Activated B cell treated with CpG ODN at 0.5 μM for 24 hours (primary cell): ENCODE measurements around the gene ASB13. TPM values are rescaled to one million over a fixed set of nuclear protein-coding genes. Genes with fewer than 3 reads are reported as not detected.

ENCODE experiments used
- ATAC-seq: fragments of 200-7000 bp; cut with Tn5 transposase; one replicate; pipeline ENCODE4 v1.10.0; 2021; ENCODE audit warnings: low read depth, mild to moderate bottlenecking, moderate library complexity
- CTCF ChIA-PET: fragments of 350-600 bp; sonication (Branson Sonifier 250); formaldehyde crosslinking; loops from one replicate; lab custom pipeline; 2021; ENCODE audit warnings: antibody characterized with exemption; lab: Charles Lee
- POLR2A ChIA-PET: fragments of 350-600 bp; sonication (Branson Sonifier 250); formaldehyde crosslinking; loops from one replicate; lab custom pipeline; 2021; ENCODE audit warnings: antibody characterized with exemption; lab: Charles Lee
- DNase-seq: peaks from one replicate; pipeline ENCODE4 v3.0.0; 2022
- H3K27ac Mint-ChIP-seq: one replicate; pipeline ENCODE4 v1.8.0; 2020; ENCODE audit warnings: mixed read lengths
- H3K27me3 Mint-ChIP-seq: one replicate; pipeline ENCODE4 v1.8.0; 2021; ENCODE audit warnings: mixed read lengths
- H3K36me3 Mint-ChIP-seq: one replicate; pipeline ENCODE4 v1.8.0; 2021; ENCODE audit warnings: low read depth, mixed read lengths
- H3K4me1 Mint-ChIP-seq: one replicate; pipeline ENCODE4 v1.8.0; 2021; ENCODE audit warnings: mixed read lengths
- H3K4me3 Mint-ChIP-seq: one replicate; pipeline ENCODE4 v1.8.0; 2020; ENCODE audit warnings: mild to moderate bottlenecking, mixed read lengths
- H3K9me3 Mint-ChIP-seq: one replicate; pipeline ENCODE4 v1.8.0; 2020; ENCODE audit warnings: mixed read lengths
- CTCF ChIP-seq: fragments of 200-600 bp; IDR thresholded peaks from one replicate; pipeline ENCODE4 v1.8.0; 2022; ENCODE audit warnings: antibody characterized with exemption, mild to moderate bottlenecking
- intact Hi-C: fragments of 100-400 bp; cut with micrococcal nuclease; formaldehyde crosslinking; loops from one replicate; pipeline ENCODE4 v1.15.1; 2024
- total RNA-seq: library from RNA; stranded (reverse); gene quantifications from 2 replicates; pipeline ENCODE4 v1.2.3, GENCODE V29; 2022

Gene ASB13
- total RNA-seq, 1 donor from 2014 or later, result 3.3 TPM

GRCh38 chr10:5640036-5640435 is 26.4 kb downstream of the ASB13 start:
- no peaks in the 10 kb centered on the region for H3K9me3 Mint-ChIP-seq
- H3K27me3 Mint-ChIP-seq, result no peaks in the 10 kb centered on the region
- no peak overlapping the region for H3K4me3 Mint-ChIP-seq
- peaks cover 9% of the 10 kb centered on the region for H3K4me1 Mint-ChIP-seq
- intact Hi-C loops, result no loop called here
- ChIA-PET POLR2A (no interaction called here), CTCF (no interaction called here)
- TF ChIP-seq CTCF, result no peak
- DNase-seq (no peak), ATAC-seq (no peak)
- peaks cover 8% of the 10 kb centered on the region for H3K36me3 Mint-ChIP-seq
- H3K27ac Mint-ChIP-seq, result no peak overlapping the region

GRCh38 chr10:5639066-5639465 is 27.3 kb downstream of the ASB13 start:
- DNase-seq (no peak), ATAC-seq (no peak)
- POLR2A ChIA-PET, result no interaction called here
- H3K9me3 Mint-ChIP-seq, result no peaks in the 10 kb centered on the region
- CTCF ChIA-PET, result no interaction called here
- H3K4me1 Mint-ChIP-seq, result peaks cover 2% of the 10 kb centered on the region
- no peak overlapping the region for H3K27ac Mint-ChIP-seq
- no peak for TF ChIP-seq CTCF
- H3K27me3 Mint-ChIP-seq, result no peaks in the 10 kb centered on the region
- H3K36me3 Mint-ChIP-seq, result peaks cover 8% of the 10 kb centered on the region
- intact Hi-C loops, result no loop called here
- H3K4me3 Mint-ChIP-seq, result no peak overlapping the region

- no peaks in the 10 kb centered on the region for H3K4me1 Mint-ChIP-seq
- TF ChIP-seq CTCF, result no peak
- H3K36me3 Mint-ChIP-seq, result peaks cover 8% of the 10 kb centered on the region
- no peak for ATAC-seq
- DNase-seq, result no peak
- H3K9me3 Mint-ChIP-seq, result no peaks in the 10 kb centered on the region
- intact Hi-C loops, result no loop called here
- CTCF ChIA-PET, result no interaction called here
- no peak overlapping the region for H3K27ac Mint-ChIP-seq
- POLR2A ChIA-PET, result no interaction called here
- no peaks in the 10 kb centered on the region for H3K27me3 Mint-ChIP-seq
- no peak overlapping the region for H3K4me3 Mint-ChIP-seq
These were observed 27.9 kb downstream of the ASB13 start for GRCh38 chr10:5638494-5638893.

GRCh38 chr10:5634918-5635317 is 31.5 kb downstream of the ASB13 start:
- ATAC-seq (no peak), DNase-seq (no peak)
- Mint-ChIP-seq H3K27me3 (no peaks in the 10 kb centered on the region), H3K4me3 (no peak overlapping the region), H3K9me3 (no peaks in the 10 kb centered on the region), H3K27ac (no peak overlapping the region), H3K4me1 (peaks cover 3% of the 10 kb centered on the region), H3K36me3 (peaks cover 3% of the 10 kb centered on the region)
- ChIA-PET CTCF (no interaction called here), POLR2A (no interaction called here)
- intact Hi-C loops, result loop anchor here (5.0 kb wide), 1 partner anchor 237 kb away; no protein-coding TSS in a partner anchor
- no peak for TF ChIP-seq CTCF

- ChIA-PET CTCF (interaction anchor here (1.5 kb wide), 1 partner anchor 10 kb away, joined by 7 read pairs; no protein-coding TSS in a partner anchor), POLR2A (no interaction called here)
- Mint-ChIP-seq H3K27ac (no peak overlapping the region), H3K27me3 (peaks cover 5% of the 10 kb centered on the region), H3K9me3 (no peaks in the 10 kb centered on the region), H3K4me1 (peaks cover 10% of the 10 kb centered on the region), H3K36me3 (no peaks in the 10 kb centered on the region), H3K4me3 (no peak overlapping the region)
- DNase-seq (no peak), ATAC-seq (no peak)
- intact Hi-C loops, result loop anchor here (5.0 kb wide), 1 partner anchor 239 kb away; no protein-coding TSS in a partner anchor
- TF ChIP-seq CTCF, result no peak
These were observed 33.1 kb downstream of the ASB13 start for GRCh38 chr10:5633166-5633749.
